ENCODE measurements around the gene PLEKHG7. TPM values are rescaled to one million over a fixed set of nuclear protein-coding genes. Genes with fewer than 3 reads are reported as not detected.

Gene PLEKHG7
- total RNA-seq, 2 experiments from 2014 or later = not detected

- Mint-ChIP-seq H3K36me3 (ENCODE audit: low read depth) (no peaks in the 10 kb centered on the region), H3K9me3 (no peaks in the 10 kb centered on the region), H3K27me3 (no peaks in the 10 kb centered on the region), H3K27ac (no peak overlapping the region), H3K4me3 (no peak overlapping the region), H3K4me1 (ENCODE audit: low read depth) (peaks cover 11% of the 10 kb centered on the region)
- no peak for TF ChIP-seq CTCF (IDR thresholded peaks at IDR 0.05)
- CTCF ChIA-PET = no interaction called here
- POLR2A ChIA-PET = no interaction called here
- no peak overlapping the region for H3K4me3 ChIP-seq (ENCODE audit: low read length)
- no peaks in the 10 kb centered on the region for H3K36me3 ChIP-seq (ENCODE audit: insufficient read depth, low read length)
- no peaks in the 10 kb centered on the region for H3K9me3 ChIP-seq (ENCODE audit: control insufficient read depth in 1 of 2, insufficient read depth in 1 of 2, low read length in 2 of 2)
- H3K4me1 ChIP-seq (ENCODE audit: insufficient read depth, low read length) = no peaks in the 10 kb centered on the region
- no peak overlapping the region for H3K27ac ChIP-seq (ENCODE audit: low read depth in 1 of 2, low read length in 2 of 2)
- no peak for ATAC-seq (ENCODE audit: poor library complexity)
- H3K27me3 ChIP-seq (ENCODE audit: control insufficient read depth in 1 of 2, insufficient read depth in 2 of 2, low read length in 2 of 2) = peaks cover 0 to 6% of the 10 kb centered on the region in 2 experiments
- no peak for DNase-seq
- intact Hi-C loops (cut with DNase I, micrococcal nuclease) = no loop called here
Observed at GRCh38 chr12:92735131-92735721, 32.4 kb downstream of the PLEKHG7 start.

GRCh38 chr12:92736605-92737004 lies 33.8 kb downstream of the PLEKHG7 start:
- CTCF ChIA-PET = no interaction called here
- H3K27me3 Mint-ChIP-seq = no peaks in the 10 kb centered on the region

DNA sequence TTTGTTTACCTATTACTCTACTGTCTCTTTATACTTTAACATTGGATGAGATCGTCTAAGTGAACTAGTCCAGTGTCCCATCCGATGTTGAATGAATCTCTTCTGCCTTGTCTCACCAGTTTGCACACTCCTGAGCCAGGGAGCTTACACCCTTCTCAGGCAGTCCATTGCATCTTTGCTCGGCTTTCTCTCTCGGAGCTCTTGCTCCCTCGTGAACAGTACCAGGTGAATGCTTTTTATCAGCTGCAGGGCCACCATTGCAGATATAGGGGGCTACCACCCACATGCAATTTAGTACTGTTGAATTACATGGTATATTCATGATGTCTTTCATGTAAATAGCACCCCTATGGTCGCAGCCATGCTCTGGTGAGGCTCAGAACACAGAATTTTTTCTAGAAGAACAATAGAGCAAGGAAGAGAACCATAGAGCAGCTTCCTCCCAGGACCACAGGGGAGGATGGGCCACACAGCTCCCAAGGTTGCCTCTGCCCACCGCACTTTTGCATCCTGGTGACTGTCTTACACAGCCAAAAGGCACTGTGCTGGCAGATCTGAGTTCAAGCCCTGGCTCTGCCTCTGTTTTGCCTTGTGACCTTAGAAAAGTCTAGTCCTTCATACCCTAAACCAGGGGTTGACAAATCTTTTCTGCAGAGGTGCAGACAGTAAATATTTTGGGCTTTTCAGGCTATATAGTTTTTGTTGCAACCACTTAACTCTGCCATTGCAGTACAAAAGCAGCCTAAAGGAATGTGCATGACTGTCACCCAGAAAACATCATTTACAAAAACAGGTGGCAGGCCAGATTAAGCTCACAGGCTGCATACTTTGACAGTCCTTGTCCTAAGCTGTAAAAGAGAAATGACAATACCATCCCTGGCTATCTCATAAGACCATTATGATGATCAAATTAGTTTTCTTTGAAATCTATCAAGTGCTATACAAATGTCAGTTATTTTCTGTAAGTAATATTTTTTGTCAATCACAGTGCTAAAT lies 35.4 kb downstream of the PLEKHG7 start:
- no peak for TF ChIP-seq CTCF (IDR thresholded peaks at IDR 0.05)
- peaks cover 2% of the 10 kb centered on the region for H3K27me3 Mint-ChIP-seq
- H3K4me1 ChIP-seq (ENCODE audit: insufficient read depth, low read length) = no peaks in the 10 kb centered on the region
- no peaks in the 10 kb centered on the region for H3K9me3 Mint-ChIP-seq
- no peaks in the 10 kb centered on the region for H3K36me3 Mint-ChIP-seq (ENCODE audit: low read depth)
- POLR2A ChIA-PET = no interaction called here
- no peak overlapping the region for H3K27ac Mint-ChIP-seq
- peaks cover 0 to 6% of the 10 kb centered on the region in 2 experiments for H3K27me3 ChIP-seq (ENCODE audit: control insufficient read depth in 1 of 2, insufficient read depth in 2 of 2, low read length in 2 of 2)
- H3K4me3 Mint-ChIP-seq = no peak overlapping the region
- ATAC-seq (ENCODE audit: poor library complexity) (no peak), DNase-seq (no peak)
- intact Hi-C loops (cut with DNase I, micrococcal nuclease) = no loop called here
- no peaks in the 10 kb centered on the region for H3K36me3 ChIP-seq (ENCODE audit: insufficient read depth, low read length)
- no peak overlapping the region for H3K27ac ChIP-seq (ENCODE audit: low read depth in 1 of 2, low read length in 2 of 2)
- H3K9me3 ChIP-seq (ENCODE audit: control insufficient read depth in 1 of 2, insufficient read depth in 1 of 2, low read length in 2 of 2) = no peaks in the 10 kb centered on the region
- CTCF ChIA-PET = no interaction called here
- peaks cover 14% of the 10 kb centered on the region for H3K4me1 Mint-ChIP-seq (ENCODE audit: low read depth)
- no peak overlapping the region for H3K4me3 ChIP-seq (ENCODE audit: low read length)

More at GRCh38 chr12:92736605-92737004, 33.8 kb downstream of the PLEKHG7 start:
- no peaks in the 10 kb centered on the region for H3K36me3 Mint-ChIP-seq (ENCODE audit: low read depth)
- TF ChIP-seq CTCF (IDR thresholded peaks at IDR 0.05) = no peak
- ATAC-seq (ENCODE audit: poor library complexity) (no peak), DNase-seq (no peak)
- Histone ChIP-seq H3K4me1 (ENCODE audit: insufficient read depth, low read length) (no peaks in the 10 kb centered on the region), H3K36me3 (ENCODE audit: insufficient read depth, low read length) (no peaks in the 10 kb centered on the region), H3K27ac (ENCODE audit: low read depth in 1 of 2, low read length in 2 of 2) (no peak overlapping the region), H3K27me3 (ENCODE audit: control insufficient read depth in 1 of 2, insufficient read depth in 2 of 2, low read length in 2 of 2) (peaks cover 0 to 6% of the 10 kb centered on the region in 2 experiments), H3K4me3 (ENCODE audit: low read length) (no peak overlapping the region), H3K9me3 (ENCODE audit: control insufficient read depth in 1 of 2, insufficient read depth in 1 of 2, low read length in 2 of 2) (no peaks in the 10 kb centered on the region)
- H3K27ac Mint-ChIP-seq = peak overlapping the region; percentile 82
- peaks cover 11% of the 10 kb centered on the region for H3K4me1 Mint-ChIP-seq (ENCODE audit: low read depth)
- intact Hi-C loops (cut with DNase I, micrococcal nuclease) = no loop called here
- no peaks in the 10 kb centered on the region for H3K9me3 Mint-ChIP-seq
- H3K4me3 Mint-ChIP-seq = peak overlapping the region; percentile 11
- POLR2A ChIA-PET = no interaction called here
